ENCODE results near the gene ZNF668.
A peak's percentile ranks its signal among the peaks of the same experiment; 100 is the strongest.

- TF ChIP-seq RAD21 (conservative IDR thresholded peaks at IDR 0.05 in 1 of 2, IDR thresholded peaks at IDR 0.05 in 1 of 2) (peak; percentile 36 to 43; a peak in 4 of 5 replicates), CTCF (IDR thresholded peaks at IDR 0.05) (peak; percentile 60), BHLHE40 (IDR thresholded peaks at IDR 0.05; ENCODE audit: low read depth, low read length) (no peak), PBX3 (IDR thresholded peaks at IDR 0.05) (no peak), POLR2A (IDR thresholded peaks at IDR 0.05; ENCODE audit: low read length) (peak; percentile 36), EP300 (IDR thresholded peaks at IDR 0.05) (no peak), PHF8 (IDR thresholded peaks at IDR 0.05; ENCODE audit: borderline replicate concordance, low read depth) (no peak), MAX (IDR thresholded peaks at IDR 0.05) (peak; percentile 90), TP53 (CRISPR knock-in tag; IDR thresholded peaks at IDR 0.05) (no peak), ESRRA (IDR thresholded peaks at IDR 0.05; ENCODE audit: borderline replicate concordance, low read length) (no peak), SMC3 (IDR thresholded peaks at IDR 0.05) (peak; percentile 22; the same call in 1 of the 3 replicates), CHD4 (IDR thresholded peaks at IDR 0.05; ENCODE audit: borderline replicate concordance) (no peak), MAFK (IDR thresholded peaks at IDR 0.05; ENCODE audit: partially characterized antibody) (no peak), CEBPB (IDR thresholded peaks at IDR 0.05) (no peak)
Measured at GRCh38 chr16:31105677-31106213, 31.7 kb upstream of the ZNF668 start.
